HEK293 (cell line): ENCODE results near the gene AMZ1.

Experiments
- CTCF ChIP-seq: fragments of 450-650 bp; formaldehyde crosslinking; IDR thresholded peaks from 2 replicates; pipeline ENCODE4 v1.5.1; 2016; ENCODE audit warnings: missing biosample characterization, missing genetic modification characterization
- KLF10 ChIP-seq: fragments of 450-650 bp; IDR thresholded peaks from 2 replicates; pipeline ENCODE4 v1.5.1; 2018; ENCODE audit warnings: missing biosample characterization, mild to moderate bottlenecking, missing genetic modification characterization
- MZF1 ChIP-seq: fragments of 450-650 bp; formaldehyde crosslinking; IDR thresholded peaks from 2 replicates; pipeline ENCODE4 v1.5.1; 2017; ENCODE audit warnings: missing biosample characterization, missing genetic modification characterization, borderline replicate concordance
- ZNF660 ChIP-seq: fragments of 450-650 bp; IDR thresholded peaks from 2 replicates; pipeline ENCODE4 v1.5.1; 2018; ENCODE audit warnings: missing biosample characterization, mild to moderate bottlenecking, missing genetic modification characterization
- TF ChIP-seq, protein P1 (sequence below): fragments of 450-650 bp; formaldehyde crosslinking; IDR thresholded peaks from 2 replicates; pipeline ENCODE4 v1.5.1; 2016; ENCODE audit warnings: missing biosample characterization, missing genetic modification characterization
- TF ChIP-seq, protein P2 (sequence below): fragments of 450-650 bp; formaldehyde crosslinking; conservative IDR thresholded peaks from 2 replicates; pipeline ENCODE4 v1.5.1; 2016; ENCODE audit warnings: low read depth, missing biosample characterization, missing genetic modification characterization
- TF ChIP-seq, protein P3 (sequence below): sonication (generic); formaldehyde crosslinking; IDR thresholded peaks from 2 replicates; pipeline ENCODE4 v1.8.1; 2022; ENCODE audit warnings: mild to moderate bottlenecking, moderate library complexity, missing genetic modification reagents

DNA sequence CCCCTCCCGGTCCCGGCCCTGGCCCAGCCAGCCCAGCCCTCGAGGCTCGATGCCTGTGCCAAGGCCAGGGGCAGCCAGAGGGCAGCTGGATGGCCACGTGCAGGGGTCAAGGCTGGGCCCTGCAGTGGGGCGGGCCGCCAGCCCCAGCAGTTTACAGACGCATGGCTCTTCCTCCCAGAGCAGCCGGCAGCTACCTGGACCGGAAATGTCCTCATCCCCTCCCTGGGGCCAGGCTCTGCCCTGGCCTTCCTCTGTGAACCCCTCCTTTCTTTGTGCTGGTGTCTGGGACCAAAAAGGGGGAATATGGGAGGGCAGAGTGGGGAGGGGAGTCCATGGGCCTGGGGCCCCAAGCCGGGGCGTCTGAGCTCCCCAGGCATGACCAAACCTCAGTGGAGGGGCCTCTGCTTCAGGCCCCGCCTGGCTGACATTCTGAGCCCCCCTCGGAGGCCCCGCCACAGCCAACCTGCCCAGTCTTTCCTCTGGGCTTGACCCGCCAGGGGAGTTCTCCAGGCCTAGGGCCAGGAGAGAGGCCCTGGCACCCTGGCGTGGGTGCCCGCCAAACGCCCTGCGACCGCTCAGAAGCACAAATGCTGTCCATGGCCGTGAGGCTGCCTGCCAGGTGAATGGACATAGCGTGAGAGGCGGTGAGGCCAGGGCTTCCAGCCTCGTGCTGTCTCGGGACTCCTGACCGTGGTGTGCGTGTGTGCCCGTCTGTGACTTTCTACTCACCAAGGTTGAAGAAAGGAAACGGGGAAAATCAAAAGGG lies 24.7 kb upstream of the AMZ1 start:
- TF ChIP-seq, protein P1, sequence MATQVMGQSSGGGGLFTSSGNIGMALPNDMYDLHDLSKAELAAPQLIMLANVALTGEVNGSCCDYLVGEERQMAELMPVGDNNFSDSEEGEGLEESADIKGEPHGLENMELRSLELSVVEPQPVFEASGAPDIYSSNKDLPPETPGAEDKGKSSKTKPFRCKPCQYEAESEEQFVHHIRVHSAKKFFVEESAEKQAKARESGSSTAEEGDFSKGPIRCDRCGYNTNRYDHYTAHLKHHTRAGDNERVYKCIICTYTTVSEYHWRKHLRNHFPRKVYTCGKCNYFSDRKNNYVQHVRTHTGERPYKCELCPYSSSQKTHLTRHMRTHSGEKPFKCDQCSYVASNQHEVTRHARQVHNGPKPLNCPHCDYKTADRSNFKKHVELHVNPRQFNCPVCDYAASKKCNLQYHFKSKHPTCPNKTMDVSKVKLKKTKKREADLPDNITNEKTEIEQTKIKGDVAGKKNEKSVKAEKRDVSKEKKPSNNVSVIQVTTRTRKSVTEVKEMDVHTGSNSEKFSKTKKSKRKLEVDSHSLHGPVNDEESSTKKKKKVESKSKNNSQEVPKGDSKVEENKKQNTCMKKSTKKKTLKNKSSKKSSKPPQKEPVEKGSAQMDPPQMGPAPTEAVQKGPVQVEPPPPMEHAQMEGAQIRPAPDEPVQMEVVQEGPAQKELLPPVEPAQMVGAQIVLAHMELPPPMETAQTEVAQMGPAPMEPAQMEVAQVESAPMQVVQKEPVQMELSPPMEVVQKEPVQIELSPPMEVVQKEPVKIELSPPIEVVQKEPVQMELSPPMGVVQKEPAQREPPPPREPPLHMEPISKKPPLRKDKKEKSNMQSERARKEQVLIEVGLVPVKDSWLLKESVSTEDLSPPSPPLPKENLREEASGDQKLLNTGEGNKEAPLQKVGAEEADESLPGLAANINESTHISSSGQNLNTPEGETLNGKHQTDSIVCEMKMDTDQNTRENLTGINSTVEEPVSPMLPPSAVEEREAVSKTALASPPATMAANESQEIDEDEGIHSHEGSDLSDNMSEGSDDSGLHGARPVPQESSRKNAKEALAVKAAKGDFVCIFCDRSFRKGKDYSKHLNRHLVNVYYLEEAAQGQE (tag by site-specific recombination) = no peak
- TF ChIP-seq CTCF (tag by site-specific recombination) = no peak
- no peak for TF ChIP-seq MZF1
- TF ChIP-seq, protein P2, sequence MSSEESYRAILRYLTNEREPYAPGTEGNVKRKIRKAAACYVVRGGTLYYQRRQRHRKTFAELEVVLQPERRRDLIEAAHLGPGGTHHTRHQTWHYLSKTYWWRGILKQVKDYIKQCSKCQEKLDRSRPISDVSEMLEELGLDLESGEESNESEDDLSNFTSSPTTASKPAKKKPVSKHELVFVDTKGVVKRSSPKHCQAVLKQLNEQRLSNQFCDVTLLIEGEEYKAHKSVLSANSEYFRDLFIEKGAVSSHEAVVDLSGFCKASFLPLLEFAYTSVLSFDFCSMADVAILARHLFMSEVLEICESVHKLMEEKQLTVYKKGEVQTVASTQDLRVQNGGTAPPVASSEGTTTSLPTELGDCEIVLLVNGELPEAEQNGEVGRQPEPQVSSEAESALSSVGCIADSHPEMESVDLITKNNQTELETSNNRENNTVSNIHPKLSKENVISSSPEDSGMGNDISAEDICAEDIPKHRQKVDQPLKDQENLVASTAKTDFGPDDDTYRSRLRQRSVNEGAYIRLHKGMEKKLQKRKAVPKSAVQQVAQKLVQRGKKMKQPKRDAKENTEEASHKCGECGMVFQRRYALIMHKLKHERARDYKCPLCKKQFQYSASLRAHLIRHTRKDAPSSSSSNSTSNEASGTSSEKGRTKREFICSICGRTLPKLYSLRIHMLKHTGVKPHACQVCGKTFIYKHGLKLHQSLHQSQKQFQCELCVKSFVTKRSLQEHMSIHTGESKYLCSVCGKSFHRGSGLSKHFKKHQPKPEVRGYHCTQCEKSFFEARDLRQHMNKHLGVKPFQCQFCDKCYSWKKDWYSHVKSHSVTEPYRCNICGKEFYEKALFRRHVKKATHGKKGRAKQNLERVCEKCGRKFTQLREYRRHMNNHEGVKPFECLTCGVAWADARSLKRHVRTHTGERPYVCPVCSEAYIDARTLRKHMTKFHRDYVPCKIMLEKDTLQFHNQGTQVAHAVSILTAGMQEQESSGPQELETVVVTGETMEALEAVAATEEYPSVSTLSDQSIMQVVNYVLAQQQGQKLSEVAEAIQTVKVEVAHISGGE (tag by site-specific recombination) = no peak
- TF ChIP-seq, protein P3, sequence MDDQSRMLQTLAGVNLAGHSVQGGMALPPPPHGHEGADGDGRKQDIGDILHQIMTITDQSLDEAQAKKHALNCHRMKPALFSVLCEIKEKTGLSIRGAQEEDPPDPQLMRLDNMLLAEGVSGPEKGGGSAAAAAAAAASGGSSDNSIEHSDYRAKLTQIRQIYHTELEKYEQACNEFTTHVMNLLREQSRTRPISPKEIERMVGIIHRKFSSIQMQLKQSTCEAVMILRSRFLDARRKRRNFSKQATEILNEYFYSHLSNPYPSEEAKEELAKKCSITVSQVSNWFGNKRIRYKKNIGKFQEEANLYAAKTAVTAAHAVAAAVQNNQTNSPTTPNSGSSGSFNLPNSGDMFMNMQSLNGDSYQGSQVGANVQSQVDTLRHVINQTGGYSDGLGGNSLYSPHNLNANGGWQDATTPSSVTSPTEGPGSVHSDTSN = no peak
- no peak for TF ChIP-seq ZNF660 (tag by site-specific recombination)
- no peak for TF ChIP-seq KLF10
